GM18868 (cell line): Measurements from ENCODE around the gene ERCC2.

Experiments used
- ATAC-seq: cut with Tn5 transposase; IDR thresholded peaks from one replicate; pipeline ENCODE4 v1.9.1; 2021; ENCODE audit warnings: mild to moderate bottlenecking, moderate library complexity; ENCODE audit not compliant: unreplicated experiment

The ERCC2 gene

DNA sequence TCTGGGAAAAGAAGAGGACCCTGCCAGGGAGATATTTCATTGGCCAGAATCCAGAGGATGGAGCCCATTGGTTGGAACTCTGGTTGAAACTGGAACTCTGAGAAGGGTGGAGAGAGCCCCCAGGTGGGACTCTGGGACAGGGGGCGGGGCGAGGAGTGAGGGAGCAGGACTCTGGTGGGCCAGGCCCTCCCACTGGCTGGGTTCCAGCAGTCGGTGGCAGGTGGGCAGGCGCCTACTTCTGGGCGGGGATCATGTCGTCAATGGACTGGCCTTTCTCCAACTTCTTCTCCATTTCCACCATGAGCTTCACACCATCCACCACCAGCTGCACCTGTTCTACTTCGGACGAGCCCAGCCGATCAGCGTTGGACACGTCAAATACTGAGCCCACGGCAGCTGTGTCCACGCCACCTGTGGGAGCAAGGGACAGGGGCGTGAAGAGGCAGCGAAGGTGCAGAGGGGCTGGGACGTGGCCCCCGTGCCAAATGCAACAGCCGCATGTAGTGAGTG is 63.8 kb downstream of the ERCC2 start:
- no peak for ATAC-seq

DNA sequence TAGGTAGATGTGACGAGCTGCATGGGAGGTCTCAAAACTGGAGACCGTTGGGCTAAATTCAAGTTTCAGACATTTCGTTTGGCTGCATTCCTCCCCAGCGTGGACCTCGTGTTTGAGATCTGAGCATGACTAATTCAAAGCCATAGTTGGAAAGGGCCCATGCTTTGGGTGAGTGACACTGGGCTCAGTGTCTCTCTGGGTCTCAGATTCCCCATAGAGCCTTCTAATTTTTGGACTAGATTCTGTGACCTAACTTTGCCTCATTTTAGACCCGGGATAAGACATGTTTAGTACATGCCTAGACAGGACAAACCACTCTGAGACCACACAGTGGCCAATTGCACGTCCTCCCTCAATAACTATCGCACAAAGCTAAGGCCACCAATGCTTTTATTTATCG is 64.3 kb downstream of the ERCC2 start:
- ATAC-seq: no peak

DNA sequence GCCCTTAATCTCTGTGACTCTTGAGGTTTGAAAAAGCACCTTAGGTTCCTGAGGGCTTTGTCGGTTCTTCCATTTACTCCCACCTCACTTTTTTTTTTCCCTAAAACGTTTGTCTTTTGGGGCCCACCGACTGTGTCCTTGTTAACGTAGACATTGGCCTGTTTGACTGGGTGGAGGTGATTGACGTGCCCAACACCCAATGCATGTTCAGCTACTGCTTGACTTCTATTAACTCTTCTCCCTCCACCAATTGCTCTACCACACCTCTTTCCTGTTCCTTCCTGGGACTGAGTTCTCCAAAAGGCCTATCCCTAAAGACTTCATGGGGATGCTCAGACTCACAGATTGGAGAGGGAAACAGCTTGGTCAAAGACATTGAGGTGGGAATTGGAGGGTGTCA is 65.0 kb downstream of the ERCC2 start:
- ATAC-seq: no peak

DNA sequence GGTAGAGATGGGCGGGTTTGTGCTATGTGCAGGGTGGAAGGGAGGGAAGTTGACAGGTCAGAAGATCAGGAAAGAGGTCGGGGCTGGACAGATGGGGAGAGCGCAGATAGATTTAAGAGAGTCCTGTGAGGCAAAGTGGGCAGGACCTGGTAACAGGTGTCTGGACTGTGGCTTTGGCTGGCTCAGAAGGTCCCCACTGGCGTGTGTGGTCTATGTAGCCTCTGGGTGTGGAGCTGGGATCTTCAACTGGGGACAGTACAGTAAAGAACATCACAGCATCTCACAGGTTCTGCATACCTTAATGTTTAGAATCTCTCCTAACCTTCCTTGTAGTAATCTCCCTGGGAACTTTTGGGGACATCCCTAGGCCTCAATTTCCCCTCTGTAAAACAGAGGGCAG is 65.4 kb downstream of the ERCC2 start:
- no peak for ATAC-seq

DNA sequence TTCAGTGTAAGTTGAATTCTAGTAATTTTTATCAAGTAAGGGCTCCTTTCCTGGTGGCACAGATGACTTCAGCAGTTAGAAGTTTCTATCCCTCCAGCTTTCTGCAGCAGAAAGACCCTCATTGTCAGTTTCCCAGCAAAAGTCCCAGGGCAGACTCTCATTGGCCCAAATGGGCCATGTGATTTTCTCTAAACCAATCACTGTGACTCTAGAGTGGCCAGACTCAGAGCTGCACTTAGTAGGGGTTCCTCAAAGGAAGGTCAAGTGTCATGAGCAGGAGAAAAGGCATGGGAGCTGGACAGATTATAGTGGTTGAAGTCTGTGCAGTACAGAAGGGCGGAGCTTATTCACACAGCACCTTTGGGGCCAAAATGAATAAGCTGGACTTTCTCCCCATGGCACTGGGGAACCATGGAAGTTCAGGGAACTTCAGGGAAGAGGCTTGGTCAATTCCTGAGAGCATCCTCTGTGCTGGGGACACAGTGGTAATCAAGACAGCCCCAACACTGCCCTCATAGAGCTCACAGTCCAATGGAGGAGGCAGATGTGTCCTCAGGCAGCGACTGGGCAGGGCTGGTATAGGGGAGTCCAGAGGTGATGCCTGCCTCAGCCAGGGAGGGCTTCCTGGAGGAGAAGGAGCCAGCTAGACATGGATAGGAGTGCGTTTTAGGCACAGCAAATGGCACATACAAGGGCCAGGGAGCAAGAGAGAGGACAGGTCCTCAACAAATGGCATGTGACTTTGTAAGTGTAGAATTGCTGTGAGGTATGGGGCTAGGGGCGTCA is 66.0 kb downstream of the ERCC2 start:
- ATAC-seq: no peak

DNA sequence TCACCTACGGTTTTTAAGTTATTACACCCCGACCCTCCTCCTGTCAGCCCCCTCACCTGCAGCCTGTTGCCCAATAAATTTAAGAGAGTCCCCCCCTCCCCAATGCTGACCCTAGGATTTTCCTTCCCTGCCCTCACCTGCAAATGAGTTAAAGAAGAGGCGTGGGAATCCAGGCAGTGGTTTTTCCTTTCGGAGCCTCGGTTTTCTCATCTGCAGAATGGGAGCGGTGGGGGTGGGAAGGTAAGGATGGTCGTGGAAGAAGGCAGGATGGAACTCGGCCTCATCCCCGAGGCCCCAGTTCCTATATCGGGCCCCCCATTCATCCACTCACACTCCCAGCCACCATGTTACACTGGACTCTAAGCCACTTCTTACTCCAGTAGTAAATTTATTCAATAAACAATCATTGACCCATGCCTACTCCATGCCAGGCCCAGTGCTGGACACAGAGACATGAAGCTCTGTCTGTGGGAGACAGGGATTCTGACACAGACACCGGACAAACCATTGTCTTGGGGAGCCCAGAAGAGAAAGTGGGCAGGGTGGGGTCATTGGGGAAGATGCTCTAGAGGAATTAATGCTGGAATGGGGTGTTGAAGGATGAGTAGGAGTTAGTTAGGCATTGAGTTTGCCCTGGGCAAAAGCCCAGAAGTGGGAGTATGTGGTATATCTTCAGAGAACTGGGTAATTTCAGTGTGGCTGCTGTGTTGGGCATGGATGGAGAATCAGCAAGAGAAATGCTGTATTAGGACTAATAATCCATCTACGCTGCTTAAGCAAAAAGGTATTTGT is 66.9 kb downstream of the ERCC2 start:
- ATAC-seq: no peak

DNA sequence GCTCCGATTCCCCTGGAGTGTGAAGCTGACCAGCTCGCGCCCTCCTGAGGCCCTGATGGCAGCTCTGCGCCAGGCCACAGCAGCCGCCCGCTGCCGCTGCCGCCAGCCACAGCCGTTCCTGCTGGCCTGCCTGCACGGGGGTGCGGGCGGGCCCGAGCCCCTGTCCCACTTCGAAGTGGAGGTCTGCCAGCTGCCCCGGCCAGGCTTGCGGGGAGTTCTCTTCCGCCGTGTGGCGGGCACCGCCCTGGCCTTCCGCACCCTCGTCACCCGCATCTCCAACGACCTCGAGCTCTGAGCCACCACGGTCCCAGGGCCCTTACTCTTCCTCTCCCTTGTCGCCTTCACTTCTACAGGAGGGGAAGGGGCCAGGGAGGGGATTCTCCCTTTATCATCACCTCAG is 68.0 kb downstream of the ERCC2 start:
- no peak for ATAC-seq
